CD4-positive, alpha-beta T cell treated with Interleukin-6 at 100 ng/mL for 8 hours (primary cell): ENCODE measurements around the gene ARPC2.
"Not testable (repeated sequence)": the region's sequence is repeated elsewhere in the genome, so short reads cannot be mapped to it uniquely, and the experiment has no call there.

Source experiments
- DNase-seq: peaks from one replicate; pipeline ENCODE4 v3.0.0-alpha.2; 2020; ENCODE audit warnings: mixed read lengths, low spot score

The ARPC2 gene

DNA sequence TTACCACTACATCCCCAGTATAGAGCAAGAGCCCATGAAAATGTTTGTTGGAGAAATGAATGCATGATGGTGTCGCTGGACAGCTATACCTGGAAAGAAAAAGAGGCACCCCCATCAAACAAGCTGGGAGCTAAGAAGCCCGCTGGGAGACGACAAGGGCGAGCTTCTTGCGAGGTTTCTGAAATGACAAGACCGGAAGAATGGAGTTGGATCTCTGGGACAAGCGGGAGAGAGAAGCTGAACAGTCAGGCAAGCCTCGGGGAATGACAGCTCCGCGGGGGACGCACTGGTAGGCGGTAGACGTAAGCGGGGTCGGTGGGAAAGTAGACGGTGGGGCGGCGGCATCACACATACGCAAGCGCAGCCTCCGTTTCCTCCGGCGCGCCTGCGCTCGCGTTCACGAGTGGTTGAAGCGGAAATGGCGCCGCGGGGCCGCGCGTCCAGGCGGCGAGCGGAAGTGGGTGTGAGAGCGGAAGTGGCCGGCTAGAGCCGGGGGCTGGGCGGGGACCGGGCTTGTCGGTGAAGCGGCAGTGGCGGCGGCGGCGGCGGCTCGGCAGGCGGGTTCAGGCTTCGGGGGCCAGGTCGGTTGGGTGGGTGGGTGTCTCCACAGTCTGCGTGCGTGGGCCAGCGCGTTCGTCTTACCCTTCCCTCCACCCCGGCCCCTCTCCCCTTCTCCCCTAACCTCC lies at the start of gene ARPC2:
Gene ARPC2 (plus strand): TSS at position 516 of the 686 bp plus-strand sequence. CDS start 282 bp downstream, outside the sequence.
- peak; percentile 90 for DNase-seq

DNA sequence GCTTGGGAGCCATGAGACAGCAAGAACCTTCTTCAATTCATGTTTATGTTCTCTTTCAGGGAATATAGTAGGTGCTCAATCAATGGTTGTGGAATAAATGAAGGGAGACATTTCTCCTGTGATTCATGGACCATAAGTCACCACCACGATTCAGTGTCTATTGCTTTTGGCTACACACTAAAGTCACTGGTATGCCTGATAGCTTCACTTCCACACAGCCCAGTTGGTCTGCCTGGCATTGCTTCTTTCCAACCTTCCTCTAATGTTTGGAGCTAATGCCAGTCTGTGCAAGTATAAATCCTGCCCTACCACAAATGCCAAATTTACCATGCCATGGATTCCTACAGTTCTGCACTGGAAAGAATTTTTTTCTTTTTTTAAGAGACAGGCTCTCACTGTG lies 49.0 kb upstream of the ARPC2 start:
- no peak for DNase-seq

DNA sequence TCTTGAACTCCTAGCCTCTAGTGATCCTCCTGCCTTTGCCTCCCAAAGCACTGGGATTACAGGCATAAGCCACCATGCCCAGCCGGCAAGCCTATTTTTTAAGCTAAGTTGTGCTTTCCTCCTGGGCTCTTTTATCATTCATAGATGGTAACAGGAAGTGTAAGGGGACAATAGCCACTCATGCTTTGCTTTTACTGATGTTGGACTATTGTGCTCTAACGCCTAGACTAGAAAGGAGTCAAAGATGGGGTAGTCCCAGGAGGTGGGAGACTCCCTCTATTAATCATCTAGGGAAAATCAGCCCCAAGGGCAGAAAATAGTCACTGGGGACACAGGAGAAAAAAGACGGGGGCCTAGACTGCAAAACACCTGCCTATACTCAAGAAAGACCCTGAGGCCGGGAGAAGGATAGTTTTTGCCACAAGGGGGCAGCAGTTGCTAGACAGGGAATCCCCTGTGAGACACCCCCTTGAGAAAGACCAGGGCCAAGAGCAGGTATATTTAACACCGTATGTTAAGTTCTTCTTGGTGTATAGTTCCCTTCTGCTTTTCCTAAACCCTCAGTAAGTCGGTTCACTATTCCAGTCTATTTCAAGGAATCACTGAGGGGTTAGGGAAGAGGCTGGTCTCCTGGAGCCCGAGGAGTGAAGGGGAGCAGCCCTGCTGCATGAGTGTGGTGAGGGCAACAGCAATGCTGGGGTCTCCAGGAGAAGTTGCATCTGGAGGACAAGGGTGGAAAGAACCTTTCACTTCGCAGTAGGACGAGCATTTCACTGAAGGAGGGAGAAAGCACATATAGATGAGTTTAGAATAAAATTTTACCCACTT lies 48.1 kb upstream of the ARPC2 start:
- DNase-seq = peak; percentile 52

DNA sequence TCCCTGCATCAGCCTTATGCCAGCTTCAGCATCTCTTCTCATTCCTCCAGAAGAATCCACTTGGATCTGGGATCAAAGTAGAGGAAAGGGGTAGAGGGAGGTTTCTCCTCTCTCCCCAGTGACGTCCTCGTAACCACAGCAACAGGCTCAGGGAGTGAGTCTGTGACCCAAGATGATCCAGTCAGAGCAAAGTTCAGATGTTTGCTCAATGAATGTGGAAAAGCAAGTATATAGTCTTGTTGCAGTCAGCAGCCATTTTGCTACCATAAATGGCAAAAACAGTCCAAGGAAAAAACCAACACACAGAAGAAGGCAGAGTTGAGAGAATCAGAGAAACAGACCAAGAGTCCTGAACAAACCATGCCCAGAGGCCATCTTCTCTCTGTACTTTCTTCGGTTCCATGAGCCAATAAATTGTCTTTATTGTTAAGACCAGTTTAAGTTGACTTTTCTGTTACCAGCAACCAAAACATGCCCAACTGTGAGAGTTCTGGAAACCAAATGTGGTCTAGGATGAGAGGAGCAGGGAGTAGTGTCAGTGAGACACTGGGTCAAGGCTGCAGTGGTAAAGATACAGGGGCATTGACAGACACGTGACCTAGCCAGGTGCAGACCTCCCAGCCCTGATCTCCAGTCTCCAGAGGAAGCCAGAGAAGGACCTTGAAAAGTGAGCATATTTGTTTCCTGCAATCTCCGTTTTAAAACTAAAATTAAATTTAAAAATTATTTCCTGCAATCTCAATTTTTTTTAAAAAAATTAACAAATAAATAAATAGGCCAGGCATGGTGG lies 47.0 kb upstream of the ARPC2 start:
- no peak for DNase-seq

GRCh38 chr2:218171744-218172143 lies 45.2 kb upstream of the ARPC2 start:
- not testable (repeated sequence) for DNase-seq

DNA sequence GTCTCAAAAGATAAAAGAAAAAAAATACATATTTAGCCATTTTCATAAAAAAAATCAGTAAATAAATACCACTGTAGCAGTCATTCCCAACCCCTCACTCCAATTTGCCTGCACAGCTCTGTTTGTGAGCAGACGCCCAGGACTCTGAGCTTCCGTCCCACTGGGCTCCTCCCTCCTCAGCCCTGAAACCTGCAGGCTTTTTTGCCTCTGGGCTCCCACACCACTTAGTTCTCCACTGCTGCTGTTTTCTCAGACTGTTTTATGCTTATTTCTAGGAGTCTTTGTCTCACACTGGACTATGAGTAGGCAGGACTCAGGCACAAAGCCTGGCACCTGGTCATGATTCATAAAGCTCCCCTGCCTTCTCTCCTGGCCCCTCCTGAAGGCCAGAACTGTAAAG lies 44.1 kb upstream of the ARPC2 start:
- DNase-seq = no peak

- no peak for DNase-seq
These were observed 37.2 kb upstream of the ARPC2 start for GRCh38 chr2:218179782-218180181.

DNA sequence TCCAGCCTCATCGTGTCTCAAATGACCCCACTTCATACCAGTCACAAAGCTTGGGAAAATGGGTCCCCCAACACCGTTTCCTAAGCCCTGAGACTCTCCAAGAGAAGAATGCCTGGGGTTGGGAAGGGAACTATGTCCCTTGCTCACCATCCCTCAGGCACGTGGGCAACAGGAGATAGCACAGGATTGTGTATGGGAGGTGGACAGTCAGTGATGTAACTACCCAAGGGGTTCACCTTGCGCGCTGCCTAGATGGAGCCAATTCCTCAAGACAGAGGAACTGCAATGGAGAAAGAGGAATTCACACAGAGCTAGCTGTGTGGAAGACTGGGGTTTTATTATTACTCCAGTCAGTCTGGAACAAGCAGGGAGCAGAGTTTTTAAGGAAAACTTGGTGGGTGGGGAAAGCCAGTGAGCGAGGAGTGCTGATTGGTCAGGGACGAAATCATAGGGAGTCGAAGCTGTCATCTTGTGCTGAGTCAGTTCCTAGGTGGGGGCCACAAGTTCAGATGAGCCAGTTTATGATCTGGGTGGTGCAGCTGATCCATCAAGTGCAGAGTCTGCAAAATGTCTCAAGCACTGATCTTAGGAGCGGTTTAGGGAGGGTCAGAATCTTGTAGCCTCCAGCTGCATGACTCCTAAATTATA lies 36.4 kb upstream of the ARPC2 start:
- DNase-seq = no peak

DNA sequence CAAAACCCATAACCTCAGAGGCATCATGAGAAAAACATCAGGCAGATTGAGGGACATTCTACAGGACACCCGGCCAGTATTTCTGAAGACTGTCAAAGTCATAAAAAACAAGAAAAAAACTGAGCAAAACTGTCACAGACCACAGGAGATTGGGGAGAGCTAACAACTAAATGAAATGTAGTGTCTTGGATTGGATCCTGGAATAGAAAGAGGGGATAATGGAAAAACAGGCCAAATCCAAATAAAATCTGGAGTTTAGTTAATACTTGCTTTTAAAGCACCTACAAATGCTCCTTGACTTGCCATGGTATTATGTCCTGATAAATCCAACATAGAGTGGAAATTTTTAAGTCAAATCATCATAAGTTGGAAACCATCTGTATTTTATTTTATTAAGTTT lies 32.7 kb upstream of the ARPC2 start:
- DNase-seq = no peak

DNA sequence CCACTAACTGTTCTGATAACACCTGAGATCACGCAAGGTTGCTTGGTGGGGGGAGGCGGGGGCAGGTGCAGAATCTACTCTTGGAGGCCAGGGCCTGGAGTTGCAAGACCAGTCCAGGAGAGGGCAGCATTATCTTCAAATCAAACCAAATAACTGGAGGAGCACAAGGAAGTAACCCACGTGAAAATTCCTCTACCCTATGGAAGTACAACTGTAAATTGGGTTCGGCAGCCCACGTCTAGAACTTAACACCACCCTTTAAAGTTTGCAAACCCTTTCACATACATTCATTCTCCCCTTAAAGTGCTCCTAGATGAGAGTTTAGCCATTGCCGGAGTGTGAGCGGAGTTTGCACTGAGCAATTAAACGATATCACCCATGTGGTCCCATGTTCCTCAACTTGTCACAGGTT lies 30.6 kb upstream of the ARPC2 start:
- DNase-seq = peak; percentile 70

GRCh38 chr2:218186876-218187275 lies 30.1 kb upstream of the ARPC2 start:
- no peak for DNase-seq

DNA sequence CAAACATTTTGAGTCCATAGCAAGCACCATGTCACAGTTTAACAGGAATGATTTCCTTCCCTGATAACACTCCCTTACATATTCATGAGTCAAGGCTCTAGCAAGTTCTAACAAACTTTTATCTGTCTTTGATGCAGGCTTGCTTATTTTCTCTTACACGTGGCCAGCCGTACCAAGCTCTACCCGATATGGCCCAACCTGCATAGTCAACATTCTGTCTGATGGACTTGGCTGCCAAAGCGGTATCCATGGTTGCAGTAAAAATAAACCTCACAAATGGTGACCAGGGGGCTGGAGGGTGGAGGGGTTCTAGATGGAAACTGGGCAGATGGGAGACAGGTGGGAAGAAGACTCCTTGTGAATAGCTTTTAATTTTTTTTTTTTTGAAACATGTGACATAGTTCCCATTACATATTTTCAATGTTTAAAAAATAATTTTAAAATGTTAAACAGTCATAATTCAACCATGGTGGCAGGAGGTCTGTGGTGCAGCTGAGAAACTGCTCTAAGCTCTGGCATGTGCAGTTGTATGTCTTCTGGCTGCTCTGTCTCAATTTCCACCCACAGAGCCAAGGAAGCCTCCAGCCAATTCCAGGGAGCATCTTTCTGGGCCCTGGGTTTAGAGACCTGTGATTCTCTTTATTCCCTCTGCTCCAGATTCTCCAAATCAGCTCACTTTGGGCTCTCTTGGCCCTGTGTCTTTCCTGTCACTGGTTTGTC lies 29.5 kb upstream of the ARPC2 start:
- no peak for DNase-seq

GRCh38 chr2:218188528-218188927 lies 28.5 kb upstream of the ARPC2 start:
- no peak for DNase-seq

DNA sequence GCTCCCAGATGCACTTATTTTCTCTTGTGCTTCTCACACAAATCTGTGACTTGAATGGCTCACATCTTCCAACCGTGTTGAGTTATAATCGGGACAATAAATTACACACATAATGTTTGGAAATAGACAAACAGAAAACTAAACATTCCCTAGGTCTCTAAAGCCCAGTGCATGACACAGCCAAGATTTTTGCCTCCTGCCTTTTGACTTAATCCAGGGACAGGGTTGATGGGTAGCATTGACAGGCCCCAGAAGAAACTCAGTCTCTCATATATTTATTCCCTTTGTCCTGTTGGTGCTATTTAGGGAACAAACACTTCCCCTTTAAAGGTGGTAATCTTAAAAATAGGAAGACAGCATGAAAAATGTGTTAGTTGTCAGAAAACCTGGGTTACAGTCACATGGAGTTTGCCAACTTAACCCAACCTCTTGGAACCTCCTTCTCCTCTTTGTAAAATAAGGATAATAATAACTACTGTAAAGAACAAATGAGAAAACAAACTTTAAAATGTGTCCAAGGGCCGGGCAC lies 24.0 kb upstream of the ARPC2 start:
- DNase-seq = no peak

- DNase-seq = no peak
These were observed 23.3 kb upstream of the ARPC2 start for GRCh38 chr2:218193701-218194100.

- DNase-seq = no peak
These were observed 22.1 kb upstream of the ARPC2 start for GRCh38 chr2:218194880-218195279.

DNA sequence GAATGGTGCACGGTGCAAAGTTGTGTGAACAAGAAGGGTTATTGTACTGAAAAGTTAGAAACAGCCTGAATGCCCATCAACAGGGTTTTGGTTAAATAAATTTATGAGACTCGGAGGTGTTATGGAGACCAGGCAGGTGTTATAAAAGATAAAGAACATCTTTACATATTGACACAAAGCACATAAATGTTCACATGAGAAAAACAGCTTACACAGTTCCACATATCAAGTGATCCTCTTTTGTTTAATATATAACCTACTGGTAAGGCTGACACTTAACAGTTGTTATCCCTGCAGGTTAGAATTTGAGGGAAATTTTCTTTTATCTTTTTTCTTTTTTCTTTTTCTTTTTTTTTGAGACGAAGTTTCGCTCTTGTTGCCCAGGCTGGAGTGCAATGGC lies 20.0 kb upstream of the ARPC2 start:
- DNase-seq = no peak

GRCh38 chr2:218202266-218202665 lies 14.7 kb upstream of the ARPC2 start:
- DNase-seq = no peak

DNA sequence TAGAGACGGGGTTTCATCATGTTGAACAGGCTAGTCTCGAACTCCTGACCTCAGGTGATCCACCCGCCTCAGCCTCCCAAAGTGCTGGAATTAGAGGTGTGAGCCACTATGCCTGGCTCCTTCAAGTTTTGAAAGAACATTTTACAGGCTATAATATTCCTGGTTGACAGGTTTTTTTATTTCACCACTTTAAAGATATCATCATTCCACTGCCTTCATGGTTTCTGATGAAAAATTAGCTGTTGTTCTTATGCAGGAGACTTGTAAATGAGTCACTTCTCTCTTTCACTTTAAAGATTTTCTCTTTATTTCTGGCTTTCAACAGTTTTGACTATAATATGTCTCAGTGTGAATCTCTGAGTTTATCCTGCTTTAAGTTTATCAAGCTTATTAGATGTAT lies 7.9 kb upstream of the ARPC2 start:
- no peak for DNase-seq

- DNase-seq = no peak
These were observed 2.9 kb upstream of the ARPC2 start for GRCh38 chr2:218214116-218214515.

- DNase-seq = no peak
These were observed 684 bp upstream of the ARPC2 start for GRCh38 chr2:218216336-218216673.
